Activated CD8-positive, alpha-beta memory T cell treated with anti-CD3 and anti-CD28 coated beads for 48 hours (primary cell): ENCODE data around the gene TTC28.

Experiments used
- DNase-seq, 3 experiments: peaks; one replicate each; pipeline ENCODE4 v3.0.0-alpha.2; 2020; ENCODE audit warnings: low read depth in 2 of 3, low spot score in 2 of 3

TTC28 gene

GRCh38 chr22:27993774-27994350, 685.8 kb downstream of the TTC28 start:
- DNase-seq = no peak

GRCh38 chr22:27993201-27993635, 686.4 kb downstream of the TTC28 start:
- no peak for DNase-seq

GRCh38 chr22:27992294-27993165, 687.1 kb downstream of the TTC28 start:
- DNase-seq = no peak

GRCh38 chr22:27991586-27992293, 687.9 kb downstream of the TTC28 start:
- no peak for DNase-seq

GRCh38 chr22:27990879-27991278, 688.8 kb downstream of the TTC28 start:
- DNase-seq = no peak

- no peak for DNase-seq
Measured at GRCh38 chr22:27990451-27990840, 689.2 kb downstream of the TTC28 start.

- DNase-seq = no peak
Measured at GRCh38 chr22:27989758-27990450, 689.7 kb downstream of the TTC28 start.

GRCh38 chr22:27988704-27989103, 690.9 kb downstream of the TTC28 start:
- DNase-seq = no peak

- no peak for DNase-seq
Measured at GRCh38 chr22:27987557-27987956, 692.1 kb downstream of the TTC28 start.

- DNase-seq = no peak
Measured at GRCh38 chr22:27986937-27987336, 692.7 kb downstream of the TTC28 start.

GRCh38 chr22:27986459-27986858, 693.2 kb downstream of the TTC28 start:
- DNase-seq = no peak

- no peak for DNase-seq
Measured at GRCh38 chr22:27985323-27986275, 694.0 kb downstream of the TTC28 start.

GRCh38 chr22:27984723-27985122, 694.9 kb downstream of the TTC28 start:
- no peak for DNase-seq

- DNase-seq = no peak
Measured at GRCh38 chr22:27984001-27984695, 695.5 kb downstream of the TTC28 start.

- no peak for DNase-seq
Measured at GRCh38 chr22:27983361-27983791, 696.3 kb downstream of the TTC28 start.

GRCh38 chr22:27982630-27983180, 696.9 kb downstream of the TTC28 start:
- no peak for DNase-seq

- no peak for DNase-seq
Measured at GRCh38 chr22:27982106-27982505, 697.5 kb downstream of the TTC28 start.

- DNase-seq = no peak
Measured at GRCh38 chr22:27980424-27981148, 699.1 kb downstream of the TTC28 start.

GRCh38 chr22:27978802-27979201, 700.8 kb downstream of the TTC28 start:
- DNase-seq = no peak
